HG03442 (cell line): Measurements from ENCODE around the gene LRCOL1.

Experiments used
- ATAC-seq: cut with Tn5 transposase; IDR thresholded peaks from one replicate; pipeline ENCODE4 v1.9.1; 2021; ENCODE audit warnings: mild to moderate bottlenecking, moderate library complexity; ENCODE audit not compliant: unreplicated experiment

The LRCOL1 gene

GRCh38 chr12:132610051-132610759 lies at the start of gene LRCOL1:
Gene LRCOL1, minus strand, starts transcription at chr12:132610582. Its CDS starts 4,331 bp downstream, at chr12:132606251.
- no peak for ATAC-seq

GRCh38 chr12:132660052-132660451 lies 49.7 kb upstream of the LRCOL1 start:
- ATAC-seq = no peak

GRCh38 chr12:132659146-132659545 lies 48.8 kb upstream of the LRCOL1 start:
- ATAC-seq = no peak

GRCh38 chr12:132658149-132658894 lies 47.9 kb upstream of the LRCOL1 start:
- no peak for ATAC-seq

GRCh38 chr12:132657004-132657727 lies 46.8 kb upstream of the LRCOL1 start:
- ATAC-seq = no peak

GRCh38 chr12:132653567-132654290 lies 43.3 kb upstream of the LRCOL1 start:
- ATAC-seq = no peak

- ATAC-seq = no peak
These were observed 41.2 kb upstream of the LRCOL1 start for GRCh38 chr12:132651444-132652100.

GRCh38 chr12:132649226-132649945 lies 39.0 kb upstream of the LRCOL1 start:
- ATAC-seq = no peak

- no peak for ATAC-seq
These were observed 38.3 kb upstream of the LRCOL1 start for GRCh38 chr12:132648616-132649225.

GRCh38 chr12:132647858-132648257 lies 37.5 kb upstream of the LRCOL1 start:
- no peak for ATAC-seq

GRCh38 chr12:132646850-132647249 lies 36.5 kb upstream of the LRCOL1 start:
- no peak for ATAC-seq

- ATAC-seq = no peak
These were observed 32.8 kb upstream of the LRCOL1 start for GRCh38 chr12:132642846-132643835.

GRCh38 chr12:132641811-132642650 lies 31.6 kb upstream of the LRCOL1 start:
- ATAC-seq = no peak

GRCh38 chr12:132640936-132641335 lies 30.6 kb upstream of the LRCOL1 start:
- ATAC-seq = no peak

GRCh38 chr12:132639956-132640520 lies 29.7 kb upstream of the LRCOL1 start:
- no peak for ATAC-seq

- no peak for ATAC-seq
These were observed 28.4 kb upstream of the LRCOL1 start for GRCh38 chr12:132638541-132639408.
